DOHH2 (cell line): ENCODE measurements around the gene KRTAP5-5.

Experiments
- H3F3A ChIP-seq: fragments of 200-600 bp; sonication (generic), shearing (Covaris generic); 2 replicates; pipeline ENCODE4 v1.6.0; 2016; ENCODE audit warnings: antibody characterized with exemption, mild to moderate bottlenecking; ENCODE audit not compliant: control insufficient read depth, insufficient read depth
- H3K27ac ChIP-seq: fragments of 200-600 bp; sonication (generic); 2 replicates; pipeline ENCODE4 v1.5.1; 2014; ENCODE audit warnings: low read depth, mild to moderate bottlenecking, low read length, moderate library complexity
- H3K27me3 ChIP-seq: fragments of 200-600 bp; sonication (generic); 2 replicates; pipeline ENCODE4 v1.6.1; 2014; ENCODE audit warnings: mild to moderate bottlenecking, low read length, mixed read lengths; ENCODE audit not compliant: control insufficient read depth
- H3K36me3 ChIP-seq: fragments of 200-600 bp; sonication (generic); 2 replicates; pipeline ENCODE4 v1.6.1; 2014; ENCODE audit warnings: mild to moderate bottlenecking, low read length, moderate library complexity, mixed read lengths; ENCODE audit not compliant: control insufficient read depth
- H3K4me1 ChIP-seq: fragments of 200-600 bp; sonication (generic); 2 replicates; pipeline ENCODE4 v1.6.1; 2014; ENCODE audit warnings: mild to moderate bottlenecking, low read length, mixed read lengths; ENCODE audit not compliant: control insufficient read depth
- H3K4me2 ChIP-seq: fragments of 200-600 bp; sonication (generic); 2 replicates; pipeline ENCODE4 v1.6.0; 2014; ENCODE audit warnings: mild to moderate bottlenecking, low read length, moderate library complexity
- H3K4me3 ChIP-seq: fragments of 200-600 bp; sonication (generic); 2 replicates; pipeline ENCODE4 v1.5.1; 2014; ENCODE audit warnings: mild to moderate bottlenecking, low read length, mixed read lengths
- H3K79me2 ChIP-seq: fragments of 200-600 bp; sonication (generic); 2 replicates; pipeline ENCODE4 v1.6.1; 2014; ENCODE audit warnings: mild to moderate bottlenecking, low read length, mixed read lengths; ENCODE audit not compliant: control insufficient read depth
- H3K9me2 ChIP-seq: fragments of 200-600 bp; sonication (generic); replicated peaks from 2 replicates; pipeline ENCODE4 v1.6.1; 2014; ENCODE audit warnings: mild to moderate bottlenecking, low read length, mixed read lengths; ENCODE audit not compliant: control insufficient read depth
- H3K9me3 ChIP-seq: fragments of 200-600 bp; sonication (generic); 2 replicates; pipeline ENCODE4 v1.6.1; 2014; ENCODE audit warnings: antibody characterized with exemption, low read length, mixed read lengths; ENCODE audit not compliant: control insufficient read depth, insufficient read depth
- H4K20me1 ChIP-seq: fragments of 200-600 bp; sonication (generic); 2 replicates; pipeline ENCODE4 v1.6.0; 2014; ENCODE audit warnings: low read depth, mild to moderate bottlenecking, antibody characterized with exemption, low read length, moderate library complexity; ENCODE audit not compliant: control insufficient read depth, insufficient read depth
- EZH2phosphoT487 ChIP-seq: fragments of 200-600 bp; sonication (generic); IDR thresholded peaks from 2 replicates; pipeline ENCODE4 v1.6.1; 2017; ENCODE audit warnings: borderline replicate concordance, mild to moderate bottlenecking, antibody characterized with exemption, low read length, moderate library complexity, mixed read lengths
- TF ChIP-seq, protein P1 (sequence below): fragments of 200-600 bp; sonication (generic); IDR thresholded peaks from one replicate; pipeline ENCODE4 v1.5.1; 2014; ENCODE audit warnings: antibody characterized with exemption, mild to moderate bottlenecking, low read depth, low read length; ENCODE audit not compliant: poor library complexity, severe bottlenecking

The KRTAP5-5 gene

DNA sequence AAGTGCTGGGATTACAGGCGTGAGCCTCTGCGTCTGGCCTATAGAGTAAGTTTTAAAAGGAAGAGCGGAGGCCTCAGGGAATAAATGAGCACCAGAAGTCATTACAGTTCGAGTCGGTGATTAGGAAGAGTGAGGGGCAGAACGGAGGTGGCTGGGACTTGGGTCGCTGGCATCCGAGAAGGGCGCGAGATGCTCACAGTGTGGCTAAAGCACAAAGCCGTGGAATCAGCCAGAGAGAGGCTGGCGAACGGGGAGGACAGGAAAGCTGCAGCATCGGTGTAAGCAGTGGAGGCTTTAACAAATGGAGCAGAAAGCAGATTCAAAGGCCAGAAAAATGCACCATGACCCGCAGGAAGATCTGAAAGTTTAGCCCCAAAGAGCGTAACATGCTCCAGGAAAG, 5.0 kb upstream of the KRTAP5-5 start:
- Histone ChIP-seq H3K4me3 (no peak overlapping the region), H3K36me3 (no peaks in the 10 kb centered on the region), H3K79me2 (no peaks in the 10 kb centered on the region), H3K4me2 (no peak overlapping the region), H3K9me3 (no peaks in the 10 kb centered on the region), H3K27ac (no peak overlapping the region), H3F3A (no peaks in the 10 kb centered on the region), H3K4me1 (no peaks in the 10 kb centered on the region), H3K9me2 (no peaks in the 10 kb centered on the region), H3K27me3 (no peaks in the 10 kb centered on the region), H4K20me1 (no peaks in the 10 kb centered on the region)
- TF ChIP-seq EZH2phosphoT487 = no peak
- TF ChIP-seq, protein P1, sequence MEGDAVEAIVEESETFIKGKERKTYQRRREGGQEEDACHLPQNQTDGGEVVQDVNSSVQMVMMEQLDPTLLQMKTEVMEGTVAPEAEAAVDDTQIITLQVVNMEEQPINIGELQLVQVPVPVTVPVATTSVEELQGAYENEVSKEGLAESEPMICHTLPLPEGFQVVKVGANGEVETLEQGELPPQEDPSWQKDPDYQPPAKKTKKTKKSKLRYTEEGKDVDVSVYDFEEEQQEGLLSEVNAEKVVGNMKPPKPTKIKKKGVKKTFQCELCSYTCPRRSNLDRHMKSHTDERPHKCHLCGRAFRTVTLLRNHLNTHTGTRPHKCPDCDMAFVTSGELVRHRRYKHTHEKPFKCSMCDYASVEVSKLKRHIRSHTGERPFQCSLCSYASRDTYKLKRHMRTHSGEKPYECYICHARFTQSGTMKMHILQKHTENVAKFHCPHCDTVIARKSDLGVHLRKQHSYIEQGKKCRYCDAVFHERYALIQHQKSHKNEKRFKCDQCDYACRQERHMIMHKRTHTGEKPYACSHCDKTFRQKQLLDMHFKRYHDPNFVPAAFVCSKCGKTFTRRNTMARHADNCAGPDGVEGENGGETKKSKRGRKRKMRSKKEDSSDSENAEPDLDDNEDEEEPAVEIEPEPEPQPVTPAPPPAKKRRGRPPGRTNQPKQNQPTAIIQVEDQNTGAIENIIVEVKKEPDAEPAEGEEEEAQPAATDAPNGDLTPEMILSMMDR = no peak

DNA sequence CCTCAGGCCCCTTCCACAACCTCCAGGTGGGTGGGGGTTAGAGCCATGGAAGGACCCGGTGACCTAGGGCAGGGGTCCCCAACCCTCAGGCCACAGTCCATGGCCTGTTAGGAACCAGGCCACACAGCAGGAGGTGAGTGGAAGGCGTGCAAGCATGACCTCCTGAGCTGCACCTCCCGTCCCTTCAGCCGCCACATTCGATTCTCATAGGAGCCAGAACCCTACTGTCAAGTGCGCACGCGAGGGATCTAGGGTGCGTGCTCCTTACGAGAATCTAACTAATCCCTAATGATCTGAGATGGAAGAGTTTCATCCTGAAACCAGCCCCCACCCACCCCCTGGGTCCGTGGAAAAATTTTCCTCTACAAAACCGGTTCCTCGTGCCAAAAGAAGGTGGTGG, 4.0 kb upstream of the KRTAP5-5 start:
- H3K27me3 ChIP-seq = peaks cover under 1% of the 10 kb centered on the region; the same call in 1 of the 2 replicates
- H4K20me1 ChIP-seq = no peaks in the 10 kb centered on the region; the same call in 1 of the 2 replicates

DNA sequence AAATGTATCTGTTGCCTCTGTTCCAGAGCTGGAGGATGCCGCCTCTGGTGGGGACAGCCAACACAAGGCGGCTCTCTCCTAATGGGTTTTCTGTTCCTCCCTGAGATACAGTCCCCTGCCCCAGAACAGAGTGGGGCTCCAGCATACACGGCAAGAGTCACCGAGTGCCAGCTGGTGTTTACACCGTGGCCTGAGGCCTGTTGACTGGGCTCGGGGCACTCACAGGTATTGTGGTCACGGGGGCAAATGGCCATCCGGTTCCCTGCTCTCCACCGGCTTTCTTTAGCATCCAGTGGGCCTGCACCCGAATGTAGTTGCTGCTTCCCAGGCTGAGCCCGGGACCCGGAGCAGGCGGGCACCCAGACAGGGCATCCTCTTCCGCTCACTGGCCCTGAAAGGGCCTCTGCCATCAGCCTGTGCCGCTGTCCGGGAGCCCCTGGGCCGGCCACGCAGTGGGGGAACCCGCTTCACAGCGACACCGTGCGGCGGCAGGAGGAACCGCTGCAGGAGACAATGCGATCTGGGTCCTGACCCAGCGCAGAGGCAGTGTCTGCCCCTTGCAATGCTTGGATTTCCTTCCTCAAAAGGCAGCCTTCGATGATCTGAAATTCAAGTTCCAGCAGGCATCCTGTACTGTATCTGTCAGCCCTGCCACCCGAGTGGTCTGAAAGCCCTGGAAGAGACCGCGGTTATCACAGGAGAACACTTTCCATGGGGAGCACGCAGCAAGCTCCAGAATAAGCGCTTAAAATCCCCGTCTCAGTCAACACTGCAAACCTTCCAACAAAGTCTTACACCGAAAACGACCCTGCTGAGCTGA, 859 bp upstream of the KRTAP5-5 start:
- H3K9me3 ChIP-seq = no peaks in the 10 kb centered on the region
- no peak overlapping the region for H3K4me2 ChIP-seq
- no peaks in the 10 kb centered on the region for H3K9me2 ChIP-seq
- peaks cover 5% of the 10 kb centered on the region; the same call in 1 of the 2 replicates for H3K27me3 ChIP-seq
- no peak overlapping the region for H3K4me3 ChIP-seq
- no peaks in the 10 kb centered on the region for H3F3A ChIP-seq
- H3K4me1 ChIP-seq = no peaks in the 10 kb centered on the region
- H3K27ac ChIP-seq = no peak overlapping the region
- TF ChIP-seq EZH2phosphoT487 = no peak
- TF ChIP-seq, protein P1 = peak; percentile 95
- no peaks in the 10 kb centered on the region for H3K79me2 ChIP-seq
- H4K20me1 ChIP-seq = no peaks in the 10 kb centered on the region; the same call in 1 of the 2 replicates
- no peaks in the 10 kb centered on the region for H3K36me3 ChIP-seq

More for the DNA sequence above, 4.0 kb upstream of the KRTAP5-5 start:
- Histone ChIP-seq H3F3A (no peaks in the 10 kb centered on the region), H3K4me2 (no peak overlapping the region), H3K9me3 (no peaks in the 10 kb centered on the region), H3K36me3 (no peaks in the 10 kb centered on the region), H3K4me3 (no peak overlapping the region), H3K79me2 (no peaks in the 10 kb centered on the region), H3K4me1 (no peaks in the 10 kb centered on the region), H3K9me2 (no peaks in the 10 kb centered on the region), H3K27ac (no peak overlapping the region)
- no peak for TF ChIP-seq EZH2phosphoT487
- TF ChIP-seq, protein P1 = no peak
